SK-N-SH (cell line): ENCODE results near the gene SPRED2. TPM values are rescaled to one million over a fixed set of nuclear protein-coding genes. Genes with fewer than 3 reads are reported as not detected.

Experiments
- CTCF ChIA-PET: fragments of 300-600, 350-600 bp; formaldehyde crosslinking; extraction: SDS; loops from one replicate; lab custom pipeline; 2021; lab: Yijun Ruan, JAX
- POLR2A ChIA-PET: fragments of 350-600 bp; sonication (Branson Sonifier 250); formaldehyde crosslinking; extraction: SDS; loops from one replicate; lab custom pipeline; 2020; ENCODE audit warnings: antibody characterized with exemption, inconsistent platforms; lab: Yijun Ruan, JAX
- DNase-seq: peaks from one replicate; pipeline ENCODE4 v3.0.0; 2012
- H2AFZ ChIP-seq: fragments of 200-600 bp; sonication (generic); 2 replicates; pipeline ENCODE4 v1.8.1; 2016; ENCODE audit warnings: antibody characterized with exemption, mild to moderate bottlenecking, low read depth
- H3F3A ChIP-seq: fragments of 200-600 bp; sonication (generic); replicated peaks from 2 replicates; pipeline ENCODE3; 2016; ENCODE audit warnings: antibody characterized with exemption, mild to moderate bottlenecking; ENCODE audit not compliant: insufficient read depth
- H3K27ac ChIP-seq, 2 experiments: fragments of 200-500 bp in 1 of 2; fragments of 200-600 bp in 1 of 2; sonication (Bioruptor generic) in 1 of 2; sonication (generic), shearing (Covaris generic) in 1 of 2; 2 replicates each; pipeline versions ENCODE4 v1.5.1 to v1.6.1; 2014 to 2016; ENCODE audit warnings: low read depth in 2 of 2, inconsistent platforms in 1 of 2, low read length in 1 of 2, mild to moderate bottlenecking in 1 of 2, mixed read lengths in 1 of 2
- H3K27me3 ChIP-seq: fragments of 200-600 bp; sonication (generic), shearing (Covaris generic); 2 replicates; pipeline ENCODE4 v1.6.1; 2016; ENCODE audit warnings: mixed run types; ENCODE audit not compliant: insufficient read depth
- H3K36me3 ChIP-seq, 2 experiments: fragments of 200-500 bp in 1 of 2; fragments of 200-600 bp in 1 of 2; sonication (Bioruptor generic) in 1 of 2; sonication (generic) in 1 of 2; replicated peaks in 1 of 2; 2 replicates each; pipeline versions ENCODE3 to v1.5.1; 2014 to 2016; ENCODE audit warnings: low read length in 1 of 2, mild to moderate bottlenecking in 1 of 2; ENCODE audit not compliant: insufficient read depth in 2 of 2, control insufficient read depth in 1 of 2
- H3K4me1 ChIP-seq, 2 experiments: fragments of 200-500 bp in 1 of 2; fragments of 200-600 bp in 1 of 2; sonication (Bioruptor generic) in 1 of 2; sonication (generic), shearing (Covaris generic) in 1 of 2; 2 replicates each; pipeline versions ENCODE4 v1.5.1 to v1.6.1; 2014 to 2016; ENCODE audit warnings: low read depth in 1 of 2, low read length in 1 of 2, mixed run types in 1 of 2; ENCODE audit not compliant: insufficient read depth in 2 of 2, control insufficient read depth in 1 of 2
- H3K4me2 ChIP-seq: fragments of 200-600 bp; sonication (generic), shearing (Covaris generic); 2 replicates; pipeline ENCODE4 v1.6.1; 2017; ENCODE audit warnings: mixed run types
- H3K4me3 ChIP-seq, 2 experiments: fragments of 200-500 bp in 1 of 2; fragments of 200-600 bp in 1 of 2; sonication (Bioruptor generic) in 1 of 2; sonication (generic), shearing (Covaris generic) in 1 of 2; 2 replicates each; pipeline versions ENCODE4 v1.5.1 to v1.8.1; 2014 to 2016; ENCODE audit warnings: low read depth in 2 of 2, inconsistent platforms in 1 of 2, low read length in 1 of 2, mild to moderate bottlenecking in 1 of 2, mixed read lengths in 1 of 2, moderate library complexity in 1 of 2
- H3K79me2 ChIP-seq: fragments of 200-600 bp; sonication (generic); 2 replicates; pipeline ENCODE4 v1.8.1; 2017; ENCODE audit warnings: mild to moderate bottlenecking; ENCODE audit not compliant: insufficient read depth
- H3K9ac ChIP-seq: fragments of 200-600 bp; sonication (generic); 2 replicates; pipeline ENCODE4 v1.6.1; 2017; ENCODE audit warnings: mixed run types
- H3K9me2 ChIP-seq: fragments of 200-600 bp; sonication (generic); 2 replicates; pipeline ENCODE4 v1.6.1; 2017; ENCODE audit warnings: mixed run types
- H3K9me3 ChIP-seq: fragments of 200-600 bp; sonication (generic); 2 replicates; pipeline ENCODE4 v1.6.1; 2017; ENCODE audit warnings: mixed run types, mild to moderate bottlenecking, moderate library complexity
- H4K20me1 ChIP-seq: fragments of 200-600 bp; sonication (generic); 2 replicates; pipeline ENCODE4 v1.6.1; 2017; ENCODE audit warnings: mild to moderate bottlenecking, mixed run types; ENCODE audit not compliant: insufficient read depth
- EP300 ChIP-seq, 2 experiments: IDR thresholded peaks; 2 replicates each; pipeline versions ENCODE4 v1.4.0 to v1.6.1; 2012; ENCODE audit warnings: borderline replicate concordance in 1 of 2, low read depth in 1 of 2, low read length in 1 of 2
- FOSL2 ChIP-seq: IDR thresholded peaks from 2 replicates; pipeline ENCODE4 v1.4.0; 2012; ENCODE audit warnings: low read depth, mild to moderate bottlenecking, moderate library complexity, borderline replicate concordance
- FOXJ3 ChIP-seq: sonication (generic); formaldehyde crosslinking; IDR thresholded peaks from 2 replicates; pipeline ENCODE4 v1.5.1; 2020; ENCODE audit warnings: mild to moderate bottlenecking, missing genetic modification reagents
- FOXM1 ChIP-seq: IDR thresholded peaks from 2 replicates; pipeline ENCODE4 v1.4.0; 2012; ENCODE audit warnings: low read depth, mild to moderate bottlenecking
- GABPA ChIP-seq: IDR thresholded peaks from 2 replicates; pipeline ENCODE4 v1.4.0; 2012; ENCODE audit warnings: low read depth, mild to moderate bottlenecking
- IRF3 ChIP-seq: fragments of 150-350 bp; IDR thresholded peaks from 2 replicates; pipeline ENCODE4 v1.6.1; 2016; ENCODE audit warnings: mild to moderate bottlenecking, low read depth, low read length
- JUND ChIP-seq: IDR thresholded peaks from 2 replicates; pipeline ENCODE4 v1.4.0; 2012
- MAX ChIP-seq: IDR thresholded peaks from 2 replicates; pipeline ENCODE4 v1.4.0; 2012; ENCODE audit warnings: low read depth
- NRF1 ChIP-seq: IDR thresholded peaks from 2 replicates; pipeline ENCODE4 v1.6.1; 2012; ENCODE audit warnings: low read depth, mild to moderate bottlenecking, low read length
- PBX3 ChIP-seq: IDR thresholded peaks from 2 replicates; pipeline ENCODE4; 2012
- POLR2AphosphoS5 ChIP-seq: IDR thresholded peaks from 2 replicates; pipeline ENCODE4 v1.6.1; 2012; ENCODE audit warnings: low read depth, low read length
- RAD21 ChIP-seq: IDR thresholded peaks from 2 replicates; pipeline ENCODE4 v1.6.1; 2012; ENCODE audit warnings: mild to moderate bottlenecking, low read length
- REST ChIP-seq: IDR thresholded peaks from 2 replicates; pipeline ENCODE4 v1.6.1; 2012; ENCODE audit warnings: mild to moderate bottlenecking, low read depth, low read length, moderate library complexity
- RXRA ChIP-seq: IDR thresholded peaks from 2 replicates; pipeline ENCODE4 v1.4.0; 2012; ENCODE audit warnings: low read depth, mild to moderate bottlenecking, borderline replicate concordance
- SIN3A ChIP-seq: IDR thresholded peaks from 2 replicates; pipeline ENCODE4 v1.6.1; 2012; ENCODE audit warnings: low read depth, mild to moderate bottlenecking, low read length, moderate library complexity, borderline replicate concordance
- TAF1 ChIP-seq: IDR thresholded peaks from 2 replicates; pipeline ENCODE4 v1.6.1; 2012; ENCODE audit warnings: low read depth, mild to moderate bottlenecking, low read length, moderate library complexity, borderline replicate concordance
- TCF12 ChIP-seq: IDR thresholded peaks from 2 replicates; pipeline ENCODE4 v1.4.0; 2012
- TEAD4 ChIP-seq: IDR thresholded peaks from 2 replicates; pipeline ENCODE4 v1.4.0; 2012; ENCODE audit warnings: mild to moderate bottlenecking, borderline replicate concordance; ENCODE audit not compliant: insufficient read depth
- USF1 ChIP-seq: IDR thresholded peaks from 2 replicates; pipeline ENCODE4 v1.4.0; 2012; ENCODE audit warnings: low read depth, borderline replicate concordance
- YY1 ChIP-seq: IDR thresholded peaks from 2 replicates; pipeline ENCODE4 v1.4.0; 2012; ENCODE audit warnings: low read depth, mild to moderate bottlenecking
- WGBS: methylation state at CpG from one replicate; pipeline ENCODE4 v1.1.6; 2017; ENCODE audit warnings: low lambda C conversion rate; 5-methylcytosine and 5-hydroxymethylcytosine counted together
- polyA plus RNA-seq, 3 experiments: library from polyadenylated mRNA; depleted of rRNA; stranded (reverse); fragments of >200 nt; gene quantifications; 2 replicates each; pipeline ENCODE4 v1.2.3, GENCODE V29; 2012

SPRED2 gene
- polyA plus RNA-seq, 1 of the 3 experiments (the other 2 are of a cell fraction): 21.9 TPM

- TF ChIP-seq FOSL2 (no peak), TCF12 (no peak), NRF1 (no peak), SIN3A (no peak)
- TF ChIP-seq, all 33 proteins: peak for 0
Measured at GRCh38 chr2:65329525-65329924, 102.9 kb downstream of the SPRED2 start (continued).

DNA sequence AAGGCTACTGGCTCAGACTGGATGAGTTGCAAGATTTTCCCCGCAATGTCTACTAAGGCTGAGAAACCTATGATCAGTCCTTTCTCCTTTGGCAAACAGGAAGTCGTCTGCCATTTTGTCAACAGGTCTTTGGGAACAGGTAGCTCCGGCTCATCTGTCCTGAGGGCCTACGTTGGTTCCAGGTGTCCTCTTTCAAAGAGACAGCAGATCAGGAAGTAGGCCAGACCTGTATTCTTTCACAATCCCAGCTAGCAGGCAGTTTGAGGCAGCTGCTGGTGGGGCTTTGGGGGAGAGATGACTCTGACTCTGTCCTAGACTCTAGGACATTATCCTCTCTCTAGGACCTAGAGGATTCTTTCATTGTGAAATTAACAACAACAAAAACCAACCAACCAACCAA lies 106.1 kb downstream of the SPRED2 start:
- H3K79me2 ChIP-seq: peaks cover 14% of the 10 kb centered on the region; the same call in 1 of the 2 replicates
- no peak overlapping the region for H3K4me3 ChIP-seq
- ChIA-PET CTCF (no interaction called here), POLR2A (no interaction called here)
- no peak overlapping the region for H2AFZ ChIP-seq
- DNase-seq: no peak
- no peak overlapping the region for H3K4me2 ChIP-seq
- H3K4me1 ChIP-seq: peaks cover 0 to 10% of the 10 kb centered on the region in 2 experiments; a peak in 1 of 4 replicates
- H3K9me2 ChIP-seq: no peaks in the 10 kb centered on the region
- WGBS: 97% methylated on average over 4 of the region's 4 CpGs
- no peak overlapping the region for H3K9ac ChIP-seq
- TF ChIP-seq REST (no peak), SIN3A (no peak), FOSL2 (no peak), IRF3 (no peak), RXRA (no peak), FOXJ3 (CRISPR knock-in tag) (no peak), TEAD4 (no peak), USF1 (no peak), FOXM1 (no peak), JUND (no peak), PBX3 (no peak), GABPA (no peak), TAF1 (no peak), POLR2AphosphoS5 (no peak), YY1 (no peak), RAD21 (no peak), MAX (no peak), EP300 (IDR thresholded peaks at IDR 0.05; ENCODE audit: borderline replicate concordance in 1 of 2, low read depth in 1 of 2, low read length in 1 of 2) (no peak)
- no peaks in the 10 kb centered on the region for H4K20me1 ChIP-seq
- peaks cover 19 to 27% of the 10 kb centered on the region in 2 experiments for H3K36me3 ChIP-seq
- H3F3A ChIP-seq: peaks cover 16% of the 10 kb centered on the region
- H3K27ac ChIP-seq: no peak overlapping the region
- no peaks in the 10 kb centered on the region for H3K27me3 ChIP-seq
- H3K9me3 ChIP-seq: no peaks in the 10 kb centered on the region
